Activated T-cell treated with anti-CD3 and anti-CD28 coated beads, Interleukin-2, amount 50 U/mL, for 4 hours (primary cell): Measurements from ENCODE around the gene TSEN54. TPM values are rescaled to one million over a fixed set of nuclear protein-coding genes. Genes with fewer than 3 reads are reported as not detected.

Source experiments
- ATAC-seq, 2 donors: fragments of 200-7000 bp; cut with Tn5 transposase; one replicate each; pipeline ENCODE4 v1.10.0; 2021
- DNase-seq: peaks from one replicate; pipeline ENCODE4 v3.0.0-alpha.2; 2020
- H3K27me3 Mint-ChIP-seq: one replicate; pipeline ENCODE4 v1.8.0; 2021; ENCODE audit warnings: low read depth, mixed read lengths
- H3K36me3 Mint-ChIP-seq: one replicate; pipeline ENCODE4 v1.8.0; 2022; ENCODE audit warnings: mixed read lengths; ENCODE audit not compliant: insufficient read depth
- H3K4me1 Mint-ChIP-seq: one replicate; pipeline ENCODE4 v1.8.0; 2021; ENCODE audit warnings: low read depth, mixed read lengths
- H3K4me3 Mint-ChIP-seq: one replicate; pipeline ENCODE4 v1.8.0; 2021; ENCODE audit warnings: mild to moderate bottlenecking, moderate library complexity, mixed read lengths
- H3K9me3 Mint-ChIP-seq: one replicate; pipeline ENCODE4 v1.8.0; 2021; ENCODE audit warnings: mixed read lengths
- total RNA-seq, 3 donors: library from RNA; stranded (reverse); gene quantifications; one replicate each; pipeline ENCODE4 v1.2.1, GENCODE V29; 2021

Gene TSEN54
- total RNA-seq, 3 donors from 2014 or later = 64.1 to 76.2 (median 71.5) TPM

DNA sequence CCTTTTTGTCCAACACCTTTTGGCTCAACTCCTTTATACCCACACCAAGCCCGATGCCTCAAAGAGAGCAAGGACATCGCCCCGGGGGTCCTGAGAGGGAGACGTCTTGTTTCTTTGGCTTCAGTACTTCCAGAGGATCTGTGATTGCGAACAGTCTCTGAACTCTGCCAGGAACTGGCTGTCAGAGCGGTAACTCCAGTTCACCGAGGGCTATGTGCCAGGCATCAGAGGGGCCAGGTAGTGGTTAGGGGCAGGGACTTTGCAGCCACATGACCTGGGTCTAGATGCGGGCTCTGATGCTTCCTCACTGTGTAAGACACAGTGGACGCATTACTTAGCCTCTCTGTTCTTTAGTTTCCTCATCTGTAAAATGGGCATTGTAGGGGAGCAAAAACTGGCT lies 30.8 kb downstream of the TSEN54 start:
- DNase-seq (no peak), ATAC-seq (no peak)
- Mint-ChIP-seq H3K4me1 (peaks cover 2% of the 10 kb centered on the region), H3K4me3 (no peak overlapping the region), H3K36me3 (peaks cover 5% of the 10 kb centered on the region), H3K9me3 (no peaks in the 10 kb centered on the region), H3K27me3 (no peaks in the 10 kb centered on the region)

DNA sequence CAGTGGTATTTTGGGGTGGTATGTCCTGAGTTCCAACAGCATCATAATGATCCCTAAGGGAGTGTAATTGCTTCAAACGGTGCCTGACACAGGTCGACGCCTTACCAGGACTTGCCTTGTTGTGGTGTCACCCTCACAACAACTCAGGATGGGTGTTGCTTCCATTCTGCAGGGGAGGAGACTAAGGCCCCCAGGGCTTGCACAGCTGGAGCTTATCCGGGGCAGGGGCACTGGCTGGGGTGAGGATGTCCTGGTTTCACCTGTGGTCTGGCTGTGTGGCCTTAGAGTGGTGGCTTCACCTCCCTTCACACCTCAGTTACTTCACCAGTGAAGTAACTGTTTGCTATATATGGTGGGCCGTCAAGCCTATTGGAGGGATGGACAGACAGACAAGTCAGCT lies 32.5 kb downstream of the TSEN54 start:
- DNase-seq (no peak), ATAC-seq (no peak)
- peaks cover 5% of the 10 kb centered on the region for H3K36me3 Mint-ChIP-seq
- H3K4me1 Mint-ChIP-seq = peaks cover 2% of the 10 kb centered on the region
- no peaks in the 10 kb centered on the region for H3K9me3 Mint-ChIP-seq
- no peak overlapping the region for H3K4me3 Mint-ChIP-seq
- no peaks in the 10 kb centered on the region for H3K27me3 Mint-ChIP-seq

DNA sequence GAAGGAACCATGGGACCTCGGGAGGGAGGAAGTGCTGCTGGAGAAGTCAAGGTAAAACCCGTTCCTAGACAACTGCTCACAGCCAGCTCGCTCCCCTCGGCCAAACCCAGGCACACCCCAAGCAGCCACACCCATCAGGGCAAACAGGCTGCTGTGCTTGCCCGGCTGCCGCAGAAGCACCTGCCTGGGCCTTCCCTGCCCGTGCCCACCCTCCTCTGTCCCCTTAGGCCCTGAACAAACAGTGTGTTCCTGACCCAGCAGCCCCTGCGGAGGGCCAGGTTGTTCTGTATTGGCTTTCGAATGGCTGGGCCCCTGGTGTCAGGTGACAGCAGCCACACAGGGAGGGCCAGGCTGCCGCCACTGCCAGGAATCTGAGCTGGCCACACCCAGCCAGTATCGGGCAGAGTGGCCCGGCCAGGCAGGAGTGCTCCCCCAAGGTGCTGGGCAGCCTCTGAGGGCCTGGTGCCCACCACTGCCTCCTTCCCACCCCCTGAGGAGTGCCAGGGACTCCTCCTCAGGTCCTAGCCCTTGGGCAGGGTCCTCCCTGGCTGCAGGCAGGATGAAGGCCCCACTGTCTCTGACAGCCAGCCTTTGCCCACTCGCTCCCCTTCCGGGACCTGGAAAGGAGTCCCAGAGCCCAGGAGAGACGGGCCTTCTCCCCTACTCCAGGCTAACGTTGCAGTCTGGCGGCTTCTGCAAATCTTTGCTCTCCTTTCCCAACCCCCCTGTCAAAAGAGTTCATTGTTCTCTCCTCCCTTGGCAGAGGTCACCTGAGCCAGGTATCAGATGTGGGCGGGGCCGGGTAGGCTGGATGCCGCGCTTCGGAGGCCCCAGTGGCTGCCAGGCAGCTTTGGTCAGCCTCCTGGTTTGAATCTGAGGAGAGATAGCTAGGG lies 33.2 kb downstream of the TSEN54 start:
- Mint-ChIP-seq H3K27me3 (no peaks in the 10 kb centered on the region), H3K4me1 (peaks cover 2% of the 10 kb centered on the region), H3K4me3 (no peak overlapping the region), H3K9me3 (no peaks in the 10 kb centered on the region), H3K36me3 (peaks cover 5% of the 10 kb centered on the region)
- no peak for ATAC-seq
- no peak for DNase-seq

DNA sequence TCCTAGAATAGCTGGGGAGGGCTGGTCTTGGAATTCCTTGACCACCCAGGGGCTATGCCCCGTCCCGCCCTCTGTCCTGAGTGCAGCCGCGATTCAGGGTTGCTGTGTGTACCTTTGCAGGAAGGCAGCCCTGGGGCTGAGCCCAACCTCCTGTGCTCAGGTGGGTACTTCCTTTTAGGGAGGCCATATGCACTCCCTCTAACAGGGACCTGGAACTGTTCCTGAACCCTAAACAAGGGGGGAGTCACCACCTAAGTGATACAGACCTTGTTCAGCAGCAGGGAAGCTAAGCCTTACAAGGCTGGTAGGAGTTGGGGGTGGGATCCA lies 33.8 kb downstream of the TSEN54 start:
- no peak for ATAC-seq

DNA sequence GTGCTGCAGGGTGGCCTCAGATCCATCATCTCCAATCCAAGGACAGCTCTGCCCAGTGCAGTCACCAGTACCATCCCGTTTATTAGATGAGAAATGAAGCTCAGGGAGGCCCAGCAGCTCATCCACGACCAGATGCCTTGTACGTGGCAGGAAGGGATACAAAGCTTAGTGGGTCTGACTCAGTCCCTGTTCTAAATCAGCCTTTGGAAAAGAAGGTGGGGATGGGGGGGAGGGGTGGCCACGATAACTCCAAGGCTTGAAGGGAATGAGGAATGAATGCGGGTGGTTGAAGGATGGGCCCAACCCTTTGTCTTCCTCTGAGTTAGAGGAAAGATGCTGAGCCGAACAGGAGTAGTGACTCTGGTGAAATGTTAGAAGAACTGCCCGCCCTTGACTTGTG lies 34.9 kb downstream of the TSEN54 start:
- Mint-ChIP-seq H3K9me3 (no peaks in the 10 kb centered on the region), H3K36me3 (peaks cover 5% of the 10 kb centered on the region), H3K4me1 (peaks cover 2% of the 10 kb centered on the region), H3K27me3 (no peaks in the 10 kb centered on the region), H3K4me3 (no peak overlapping the region)
- DNase-seq (no peak), ATAC-seq (no peak)

More for the DNA sequence above, 33.8 kb downstream of the TSEN54 start:
- H3K9me3 Mint-ChIP-seq = no peaks in the 10 kb centered on the region
- H3K36me3 Mint-ChIP-seq = peaks cover 5% of the 10 kb centered on the region
- peaks cover 2% of the 10 kb centered on the region for H3K4me1 Mint-ChIP-seq
- no peak overlapping the region for H3K4me3 Mint-ChIP-seq
- no peaks in the 10 kb centered on the region for H3K27me3 Mint-ChIP-seq
- no peak for DNase-seq

DNA sequence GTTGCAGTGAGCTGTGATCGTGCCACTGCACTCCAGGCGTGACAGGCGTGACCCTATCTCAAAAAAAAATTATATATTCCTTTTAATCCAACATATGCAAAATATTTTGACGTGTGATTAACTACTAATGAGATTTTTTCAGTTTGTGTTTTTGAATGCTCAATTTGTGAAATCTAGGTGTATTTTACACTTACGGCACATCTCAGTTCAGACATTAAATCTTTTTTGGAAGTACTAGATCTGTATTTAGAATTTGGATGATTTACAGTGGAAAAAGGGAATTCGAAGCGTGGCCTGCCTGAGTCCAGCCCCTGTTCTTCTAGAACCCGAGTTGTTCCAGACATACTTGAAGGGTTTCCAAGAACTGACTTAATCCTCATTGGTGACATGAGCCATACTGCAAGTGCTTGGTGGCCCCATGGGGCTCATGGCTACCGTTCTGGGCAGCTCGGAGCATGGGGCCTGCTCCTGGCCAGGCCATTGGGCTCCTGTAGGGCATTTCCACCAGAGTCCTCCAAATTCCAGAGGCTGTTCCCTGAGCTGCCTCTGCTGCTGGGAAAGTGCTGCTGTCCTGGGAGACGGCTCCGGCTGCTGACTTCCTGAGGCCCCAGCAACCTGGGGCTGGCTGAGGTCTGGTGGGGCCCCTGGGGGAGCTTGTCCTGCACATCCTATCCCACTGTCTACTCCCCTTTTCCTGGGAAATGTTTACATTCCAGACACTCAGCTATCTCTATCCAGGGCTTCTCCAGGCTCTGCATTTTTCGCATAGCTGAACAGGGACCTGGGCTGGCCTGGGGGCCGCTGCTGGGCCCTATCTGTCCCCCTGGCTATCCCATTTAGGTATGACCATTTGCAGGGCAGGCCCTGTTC lies 36.3 kb downstream of the TSEN54 start:
- Mint-ChIP-seq H3K36me3 (peaks cover 2% of the 10 kb centered on the region), H3K9me3 (no peaks in the 10 kb centered on the region), H3K4me3 (no peak overlapping the region), H3K4me1 (peaks cover 2% of the 10 kb centered on the region), H3K27me3 (no peaks in the 10 kb centered on the region)
- DNase-seq (no peak), ATAC-seq (no peak)

DNA sequence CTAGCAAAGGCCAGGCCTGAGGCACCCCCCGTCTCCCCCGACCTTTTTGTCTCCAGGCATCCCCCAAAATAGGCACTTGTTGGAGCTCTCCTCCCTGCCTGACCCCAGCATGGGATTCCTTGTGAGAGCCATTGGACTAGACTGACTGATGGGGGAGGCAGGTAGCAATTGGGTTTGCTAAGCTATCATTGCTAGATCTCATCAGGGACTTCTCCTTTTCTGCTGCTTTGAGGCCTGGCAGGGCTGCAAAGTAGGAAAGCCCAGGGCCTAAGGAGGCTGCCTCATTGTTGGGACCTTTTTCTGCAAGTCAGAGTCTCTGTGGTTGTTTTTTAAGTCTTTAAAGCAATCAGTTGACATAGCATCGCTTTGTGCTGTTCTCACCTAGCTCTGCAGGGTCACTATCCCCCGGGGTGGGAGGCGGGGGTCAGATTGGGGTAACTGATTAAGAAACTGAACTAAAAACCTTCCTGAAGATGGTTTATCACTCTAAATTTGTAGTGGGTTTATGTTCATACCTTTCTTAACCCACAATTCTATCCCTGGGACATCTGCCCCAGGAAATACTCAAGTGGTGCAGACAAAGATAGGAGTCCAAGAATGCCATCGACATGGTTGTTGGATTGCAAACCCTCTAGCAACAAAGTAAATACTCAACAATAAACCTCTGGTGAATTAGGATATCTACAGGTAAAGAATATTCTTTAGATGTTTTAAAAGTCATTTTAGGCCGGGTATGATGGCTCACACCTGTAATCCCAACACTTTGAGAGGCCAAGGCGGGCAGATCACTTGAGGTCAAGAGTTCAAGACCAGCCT lies 37.2 kb downstream of the TSEN54 start:
- H3K4me3 Mint-ChIP-seq = no peak overlapping the region
- no peaks in the 10 kb centered on the region for H3K9me3 Mint-ChIP-seq
- H3K4me1 Mint-ChIP-seq = peaks cover 2% of the 10 kb centered on the region
- DNase-seq (no peak), ATAC-seq (no peak)
- no peaks in the 10 kb centered on the region for H3K27me3 Mint-ChIP-seq
- peaks cover 2% of the 10 kb centered on the region for H3K36me3 Mint-ChIP-seq

DNA sequence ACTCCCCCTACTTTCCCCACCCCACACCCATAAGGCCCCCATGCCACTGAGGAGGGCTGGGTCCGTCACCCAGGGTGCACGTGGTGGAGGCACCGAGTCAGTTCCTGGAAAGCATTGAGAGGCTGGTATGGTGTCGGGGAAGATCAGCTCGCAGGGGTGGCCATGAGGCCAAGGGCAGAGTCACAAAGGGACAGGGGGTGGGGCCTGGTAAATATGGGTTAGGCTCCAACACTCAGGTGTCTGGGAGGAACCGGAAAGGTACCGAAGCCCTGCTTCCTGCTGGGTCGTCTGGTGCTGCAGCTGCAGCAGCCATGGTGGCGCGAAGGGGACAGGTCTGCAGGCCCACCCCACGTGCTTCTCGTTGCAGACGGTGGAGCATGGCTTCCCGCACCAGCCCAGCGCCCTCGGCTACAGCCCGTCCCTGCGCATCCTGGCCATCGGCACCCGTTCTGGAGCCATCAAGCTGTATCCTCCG lies 39.4 kb downstream of the TSEN54 start:
- DNase-seq (no peak), ATAC-seq (no peak)
- Mint-ChIP-seq H3K4me3 (no peak overlapping the region), H3K9me3 (no peaks in the 10 kb centered on the region), H3K4me1 (peaks cover 2% of the 10 kb centered on the region), H3K27me3 (no peaks in the 10 kb centered on the region), H3K36me3 (no peaks in the 10 kb centered on the region)

DNA sequence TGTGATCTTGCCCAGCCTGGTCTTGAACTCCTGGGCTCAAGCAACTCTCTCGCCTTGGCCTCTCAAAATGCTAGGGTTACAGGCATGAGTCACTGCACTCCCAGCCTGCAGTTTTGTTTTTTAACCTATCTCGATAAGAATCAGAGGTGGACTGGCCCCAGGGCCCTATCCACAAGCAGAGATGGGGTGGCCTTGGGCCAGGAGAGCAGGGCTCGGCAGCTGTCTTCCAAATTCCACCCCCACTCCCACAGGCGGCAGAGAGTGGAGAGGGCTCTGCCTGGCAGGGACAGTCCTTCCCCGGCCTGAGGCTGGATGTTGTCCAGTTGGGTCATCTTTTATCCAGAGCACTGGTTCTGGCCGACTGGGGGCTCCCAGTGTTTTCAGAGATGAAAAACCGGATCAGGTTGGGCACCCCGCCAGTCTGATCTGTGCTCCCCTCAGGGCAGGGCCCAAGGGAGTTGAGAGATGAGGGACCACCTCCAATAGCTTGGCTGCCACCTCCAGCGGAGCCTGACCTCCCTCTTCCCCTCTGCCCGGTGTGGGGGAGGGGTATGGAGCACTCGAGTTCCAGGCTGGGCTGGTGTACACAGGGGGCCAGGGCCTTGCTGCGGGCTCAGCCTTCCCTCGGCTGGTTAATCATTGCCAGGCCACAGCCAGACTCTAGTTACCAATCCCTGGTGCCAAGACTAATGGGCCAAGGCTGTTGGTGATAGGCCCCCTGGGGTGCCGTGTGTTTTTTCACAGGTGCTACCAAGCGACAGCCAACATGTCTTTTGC lies 40.9 kb downstream of the TSEN54 start:
- Mint-ChIP-seq H3K27me3 (no peaks in the 10 kb centered on the region), H3K4me3 (no peak overlapping the region), H3K9me3 (no peaks in the 10 kb centered on the region), H3K36me3 (peaks cover under 1% of the 10 kb centered on the region), H3K4me1 (no peaks in the 10 kb centered on the region)
- ATAC-seq (no peak), DNase-seq (no peak)

DNA sequence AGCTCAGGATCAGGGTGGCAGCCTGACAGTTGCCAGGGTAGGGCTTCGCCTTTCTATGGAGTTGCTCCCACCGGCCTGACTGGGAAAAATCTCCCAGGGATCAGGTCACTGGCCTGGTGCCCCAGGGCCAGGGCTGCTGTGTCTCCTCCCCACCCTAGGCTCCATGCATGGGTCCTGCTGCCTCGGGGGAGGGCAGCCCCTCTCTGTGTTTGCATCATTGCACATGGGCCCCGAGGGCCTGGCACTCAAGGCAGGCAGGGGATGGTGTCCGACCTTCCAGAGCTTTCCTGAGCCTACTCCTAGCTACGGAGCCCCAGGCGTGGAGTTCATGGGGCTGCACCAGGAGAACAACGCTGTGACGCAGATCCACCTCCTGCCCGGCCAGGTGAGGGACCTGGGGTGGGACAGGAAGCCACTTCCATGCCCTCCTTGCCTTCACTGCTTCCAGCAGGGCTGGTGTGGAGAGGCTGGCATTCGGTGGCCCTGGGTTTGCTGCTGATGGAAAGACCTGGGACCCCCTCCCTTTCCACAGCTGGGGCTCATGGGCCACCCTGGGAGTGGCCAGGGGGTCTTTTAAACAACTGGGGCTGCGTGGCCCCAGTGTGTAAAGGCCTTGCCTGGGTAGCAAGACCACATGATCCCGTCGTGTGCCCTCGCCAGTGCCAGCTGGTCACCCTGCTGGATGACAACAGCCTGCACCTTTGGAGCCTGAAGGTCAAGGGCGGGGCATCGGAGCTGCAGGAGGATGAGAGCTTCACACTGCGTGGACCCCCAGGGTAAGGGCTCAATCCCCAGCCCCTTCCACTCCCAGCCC lies 41.7 kb downstream of the TSEN54 start:
- Mint-ChIP-seq H3K27me3 (no peaks in the 10 kb centered on the region), H3K9me3 (no peaks in the 10 kb centered on the region), H3K4me3 (no peak overlapping the region), H3K36me3 (peaks cover 3% of the 10 kb centered on the region), H3K4me1 (no peaks in the 10 kb centered on the region)
- no peak for ATAC-seq
- no peak for DNase-seq

DNA sequence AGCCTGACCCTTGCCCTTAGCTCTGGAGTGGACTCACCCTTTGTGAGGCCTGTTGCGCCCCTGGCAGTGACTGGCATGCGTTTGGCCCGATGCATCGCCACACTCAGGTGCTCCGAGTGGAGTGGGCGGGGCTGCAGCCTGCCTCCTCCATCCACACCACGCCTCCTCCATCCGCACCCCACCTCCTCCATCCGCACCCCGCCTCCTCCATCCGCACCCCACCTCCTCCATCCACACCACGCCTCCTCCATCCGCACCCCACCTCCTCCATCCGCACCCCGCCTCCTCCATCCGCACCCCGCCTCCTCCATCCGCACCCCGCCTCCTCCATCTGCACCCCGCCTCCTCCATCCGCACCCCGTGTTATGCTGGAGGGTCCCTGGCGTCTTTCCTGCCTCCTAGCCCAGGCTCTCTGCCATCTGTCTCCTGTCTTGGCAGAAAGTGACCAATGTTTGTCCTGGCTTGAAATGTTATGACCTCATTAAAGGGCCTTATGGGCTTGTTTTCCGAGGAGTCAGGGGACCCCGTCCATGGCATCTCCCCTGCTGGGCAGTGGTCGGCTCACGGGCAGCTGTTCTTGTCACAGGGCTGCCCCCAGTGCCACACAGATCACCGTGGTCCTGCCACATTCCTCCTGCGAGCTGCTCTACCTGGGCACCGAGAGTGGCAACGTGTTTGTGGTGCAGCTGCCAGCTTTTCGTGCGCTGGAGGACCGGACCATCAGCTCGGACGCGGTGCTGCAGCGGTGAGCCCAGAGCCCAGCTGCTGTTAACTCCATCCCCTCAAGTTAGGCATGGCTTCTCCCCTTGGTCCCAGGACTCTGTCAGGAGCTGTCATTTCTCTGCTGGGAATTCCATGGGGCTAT lies 42.6 kb downstream of the TSEN54 start:
- H3K9me3 Mint-ChIP-seq = no peaks in the 10 kb centered on the region
- no peaks in the 10 kb centered on the region for H3K27me3 Mint-ChIP-seq
- DNase-seq (no peak), ATAC-seq (no peak)
- peaks cover 3% of the 10 kb centered on the region for H3K36me3 Mint-ChIP-seq
- H3K4me1 Mint-ChIP-seq = no peaks in the 10 kb centered on the region
- no peak overlapping the region for H3K4me3 Mint-ChIP-seq

DNA sequence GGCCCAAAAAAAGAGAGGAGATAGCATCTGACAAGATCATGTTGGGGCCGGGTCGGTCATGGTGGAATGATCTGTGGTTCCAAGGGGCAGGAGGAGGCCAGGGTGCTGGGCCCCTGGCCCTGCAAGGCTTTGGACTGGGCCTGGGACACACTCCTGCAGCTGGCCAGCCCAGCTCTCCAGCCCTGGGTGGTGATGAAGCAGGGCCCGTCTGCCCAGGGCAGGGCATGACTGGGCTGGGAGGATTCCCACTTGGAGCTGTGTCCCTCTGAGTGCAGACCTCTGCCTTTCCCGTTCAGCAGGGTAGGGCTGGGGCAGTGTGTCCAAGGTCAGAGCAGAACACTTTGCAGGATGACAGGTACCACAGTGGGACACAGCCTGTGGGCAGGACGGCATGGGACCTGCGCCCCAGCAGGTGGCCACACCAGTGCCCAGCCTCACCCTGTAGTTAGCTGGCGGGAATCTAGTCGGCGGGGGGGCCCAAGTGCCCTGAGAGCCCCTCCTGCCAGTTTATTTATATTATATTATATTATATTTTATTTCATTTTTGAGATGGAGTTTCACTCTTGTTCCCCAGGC lies 43.7 kb downstream of the TSEN54 start:
- Mint-ChIP-seq H3K9me3 (no peaks in the 10 kb centered on the region), H3K36me3 (peaks cover 3% of the 10 kb centered on the region), H3K4me3 (no peak overlapping the region), H3K27me3 (no peaks in the 10 kb centered on the region), H3K4me1 (no peaks in the 10 kb centered on the region)
- DNase-seq = no peak
- no peak for ATAC-seq
